Vagina (tissue), 2 donors: Measurements from ENCODE around the gene ABCA13. TPM values are rescaled to one million over a fixed set of nuclear protein-coding genes. Genes with fewer than 3 reads are reported as not detected.
"Not testable (repeated sequence)": the region's sequence is repeated elsewhere in the genome, so short reads cannot be mapped to it uniquely, and the experiment has no call there.

ENCODE experiments used
- DNase-seq, 2 donors: peaks; one replicate each; pipeline ENCODE4 v3.0.0-alpha.2; 2017; ENCODE audit errors: extremely low spot score in 2 of 2
- H3K27ac ChIP-seq: fragments of 200-600 bp; sonication (generic); one replicate; pipeline ENCODE4 v1.5.1; 2019
- H3K27me3 ChIP-seq: fragments of 200-600 bp; sonication (generic); one replicate; pipeline ENCODE4 v1.5.1; 2019
- H3K36me3 ChIP-seq, 2 donors: fragments of 200-600 bp; sonication (generic); one replicate each; pipeline ENCODE4 v1.5.1; 2017 to 2019
- H3K4me1 ChIP-seq: fragments of 200-600 bp; sonication (generic); one replicate; pipeline ENCODE4 v1.5.1; 2019
- H3K4me3 ChIP-seq, 2 donors: fragments of 200-600 bp; sonication (generic); 1 replicate in 1 of 2; 2 replicates in 1 of 2; pipeline ENCODE4 v1.5.1; 2016 to 2019
- H3K9me3 ChIP-seq: fragments of 200-600 bp; sonication (generic); one replicate; pipeline ENCODE4 v1.5.1; 2019
- POLR2A ChIP-seq, 2 donors: fragments of 450-650 bp; IDR thresholded peaks; one replicate each; pipeline ENCODE4 v1.6.1; 2017; ENCODE audit warnings: antibody characterized with exemption in 2 of 2, mild to moderate bottlenecking in 2 of 2, moderate library complexity in 2 of 2
- POLR2AphosphoS5 ChIP-seq, 2 donors: sonication (generic); formaldehyde crosslinking; IDR thresholded peaks; one replicate each; pipeline ENCODE4 v1.9.0; 2017; ENCODE audit warnings: antibody characterized with exemption in 2 of 2, mild to moderate bottlenecking in 2 of 2, low read depth in 1 of 2; ENCODE audit not compliant: insufficient read depth in 1 of 2
- intact Hi-C: fragments of 100-400 bp; cut with DNase I; formaldehyde crosslinking; loops from one replicate; pipeline ENCODE4 v1.15.1; 2023
- total RNA-seq: library from RNA; depleted of rRNA; stranded (reverse); fragments of >200 nt; gene quantifications from one replicate; pipeline ENCODE4 v1.2.3, GENCODE V29; 2016
- TF ChIP-seq, protein P1 (sequence below), 3 experiments: fragments of 450-650 bp in 2 of 3; fragments of 200-600 bp in 1 of 3; sonication (generic) in 1 of 3; IDR thresholded peaks; one replicate each; pipeline ENCODE4 v1.5.1; 2017 to 2019; ENCODE audit warnings: antibody characterized with exemption in 3 of 3, mild to moderate bottlenecking in 2 of 3, moderate library complexity in 2 of 3

Gene ABCA13
- total RNA-seq, 1 donor from 2014 or later, result under 0.01 TPM

DNA sequence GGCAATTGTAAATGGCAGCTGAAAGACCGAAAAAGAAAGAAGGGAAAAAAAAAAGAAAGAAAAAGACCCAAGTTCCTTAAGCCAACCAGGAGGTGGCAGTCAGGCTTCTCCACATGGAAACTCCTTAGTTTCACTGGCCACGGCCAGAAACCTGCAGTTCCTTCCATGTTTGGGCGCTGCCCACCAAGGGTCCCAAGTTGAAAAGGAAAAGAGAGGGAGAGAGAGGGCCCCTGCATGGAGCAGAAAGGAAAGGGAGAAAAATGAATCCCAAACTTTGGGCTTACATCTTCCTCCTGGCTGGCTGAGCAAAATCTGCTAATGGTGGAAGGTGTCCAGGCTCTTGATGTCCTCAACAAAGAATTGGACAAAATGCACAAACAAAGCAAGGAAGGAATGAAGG, 31.8 kb upstream of the ABCA13 start:
- H3K4me1 ChIP-seq, result no peaks in the 10 kb centered on the region
- DNase-seq, result no peak
- TF ChIP-seq POLR2A (IDR thresholded peaks at IDR 0.05), result no peak
- no peak for TF ChIP-seq POLR2AphosphoS5 (IDR thresholded peaks at IDR 0.05; ENCODE audit: insufficient read depth in 1 of 2, low read depth in 1 of 2)
- TF ChIP-seq, protein P1, sequence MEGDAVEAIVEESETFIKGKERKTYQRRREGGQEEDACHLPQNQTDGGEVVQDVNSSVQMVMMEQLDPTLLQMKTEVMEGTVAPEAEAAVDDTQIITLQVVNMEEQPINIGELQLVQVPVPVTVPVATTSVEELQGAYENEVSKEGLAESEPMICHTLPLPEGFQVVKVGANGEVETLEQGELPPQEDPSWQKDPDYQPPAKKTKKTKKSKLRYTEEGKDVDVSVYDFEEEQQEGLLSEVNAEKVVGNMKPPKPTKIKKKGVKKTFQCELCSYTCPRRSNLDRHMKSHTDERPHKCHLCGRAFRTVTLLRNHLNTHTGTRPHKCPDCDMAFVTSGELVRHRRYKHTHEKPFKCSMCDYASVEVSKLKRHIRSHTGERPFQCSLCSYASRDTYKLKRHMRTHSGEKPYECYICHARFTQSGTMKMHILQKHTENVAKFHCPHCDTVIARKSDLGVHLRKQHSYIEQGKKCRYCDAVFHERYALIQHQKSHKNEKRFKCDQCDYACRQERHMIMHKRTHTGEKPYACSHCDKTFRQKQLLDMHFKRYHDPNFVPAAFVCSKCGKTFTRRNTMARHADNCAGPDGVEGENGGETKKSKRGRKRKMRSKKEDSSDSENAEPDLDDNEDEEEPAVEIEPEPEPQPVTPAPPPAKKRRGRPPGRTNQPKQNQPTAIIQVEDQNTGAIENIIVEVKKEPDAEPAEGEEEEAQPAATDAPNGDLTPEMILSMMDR (IDR thresholded peaks at IDR 0.05), result no peak
- intact Hi-C loops, result no loop called here
- H3K27ac ChIP-seq, result no peak overlapping the region
- H3K9me3 ChIP-seq, result no peaks in the 10 kb centered on the region
- no peaks in the 10 kb centered on the region for H3K36me3 ChIP-seq
- H3K27me3 ChIP-seq, result no peaks in the 10 kb centered on the region
- no peak overlapping the region for H3K4me3 ChIP-seq

GRCh38 chr7:48140001-48140681, 31.1 kb upstream of the ABCA13 start:
- intact Hi-C loops, result no loop called here
- H3K4me3 ChIP-seq, result no peak overlapping the region
- no peaks in the 10 kb centered on the region for H3K4me1 ChIP-seq
- no peaks in the 10 kb centered on the region for H3K9me3 ChIP-seq
- H3K36me3 ChIP-seq, result no peaks in the 10 kb centered on the region
- DNase-seq, result no peak
- TF ChIP-seq POLR2AphosphoS5 (IDR thresholded peaks at IDR 0.05; ENCODE audit: insufficient read depth in 1 of 2, low read depth in 1 of 2) (no peak), POLR2A (IDR thresholded peaks at IDR 0.05) (no peak)
- TF ChIP-seq, protein P1 (IDR thresholded peaks at IDR 0.05), result no peak
- H3K27me3 ChIP-seq, result no peaks in the 10 kb centered on the region
- no peak overlapping the region for H3K27ac ChIP-seq

GRCh38 chr7:48141521-48141920, 29.7 kb upstream of the ABCA13 start:
- H3K9me3 ChIP-seq, result no peaks in the 10 kb centered on the region
- no peak overlapping the region for H3K4me3 ChIP-seq
- TF ChIP-seq POLR2A (IDR thresholded peaks at IDR 0.05) (no peak), POLR2AphosphoS5 (IDR thresholded peaks at IDR 0.05; ENCODE audit: insufficient read depth in 1 of 2, low read depth in 1 of 2) (no peak)
- TF ChIP-seq, protein P1 (IDR thresholded peaks at IDR 0.05), result no peak
- H3K27ac ChIP-seq, result no peak overlapping the region
- intact Hi-C loops, result no loop called here
- no peak for DNase-seq
- H3K36me3 ChIP-seq, result no peaks in the 10 kb centered on the region
- no peaks in the 10 kb centered on the region for H3K4me1 ChIP-seq
- H3K27me3 ChIP-seq, result no peaks in the 10 kb centered on the region

GRCh38 chr7:48144291-48144768, 26.9 kb upstream of the ABCA13 start:
- DNase-seq, result no peak
- Histone ChIP-seq H3K27me3 (no peaks in the 10 kb centered on the region), H3K9me3 (no peaks in the 10 kb centered on the region), H3K4me3 (no peak overlapping the region), H3K36me3 (no peaks in the 10 kb centered on the region), H3K27ac (no peak overlapping the region), H3K4me1 (no peaks in the 10 kb centered on the region)
- TF ChIP-seq POLR2AphosphoS5 (IDR thresholded peaks at IDR 0.05; ENCODE audit: insufficient read depth in 1 of 2, low read depth in 1 of 2) (no peak), POLR2A (IDR thresholded peaks at IDR 0.05) (no peak)
- TF ChIP-seq, protein P1 (IDR thresholded peaks at IDR 0.05), result no peak
- intact Hi-C loops, result no loop called here

DNA sequence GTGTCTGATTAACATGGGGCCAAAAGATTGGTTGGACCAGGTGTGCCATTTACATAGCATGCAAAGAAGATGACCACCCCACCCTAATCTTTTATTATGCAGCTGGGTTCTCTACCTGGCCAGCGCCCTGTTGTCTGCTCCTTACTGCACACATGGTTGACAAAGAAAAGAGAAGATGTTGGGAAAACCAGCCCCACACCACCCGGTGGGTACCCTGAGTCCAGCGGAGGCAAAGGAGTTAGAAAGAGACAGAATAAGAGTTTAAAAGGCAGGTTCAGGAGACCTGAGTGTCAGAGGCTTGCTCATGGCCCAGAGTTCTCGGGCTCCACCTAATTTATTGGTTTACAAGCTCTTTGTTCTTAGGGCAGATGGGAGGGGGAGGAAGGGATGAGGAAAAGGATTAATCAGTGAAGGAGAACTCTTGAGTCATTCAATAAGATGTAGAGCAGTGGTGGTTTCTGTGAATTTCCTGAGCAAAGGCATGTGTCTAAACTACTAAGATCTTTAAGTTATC, 24.1 kb upstream of the ABCA13 start:
- Histone ChIP-seq H3K4me1 (no peaks in the 10 kb centered on the region), H3K27ac (no peak overlapping the region), H3K36me3 (no peaks in the 10 kb centered on the region), H3K9me3 (no peaks in the 10 kb centered on the region), H3K4me3 (no peak overlapping the region), H3K27me3 (no peaks in the 10 kb centered on the region)
- TF ChIP-seq POLR2AphosphoS5 (IDR thresholded peaks at IDR 0.05; ENCODE audit: insufficient read depth in 1 of 2, low read depth in 1 of 2), result no peak
- no peak for TF ChIP-seq POLR2A (IDR thresholded peaks at IDR 0.05)
- TF ChIP-seq, protein P1 (IDR thresholded peaks at IDR 0.05), result no peak
- intact Hi-C loops, result no loop called here
- DNase-seq, result no peak

DNA sequence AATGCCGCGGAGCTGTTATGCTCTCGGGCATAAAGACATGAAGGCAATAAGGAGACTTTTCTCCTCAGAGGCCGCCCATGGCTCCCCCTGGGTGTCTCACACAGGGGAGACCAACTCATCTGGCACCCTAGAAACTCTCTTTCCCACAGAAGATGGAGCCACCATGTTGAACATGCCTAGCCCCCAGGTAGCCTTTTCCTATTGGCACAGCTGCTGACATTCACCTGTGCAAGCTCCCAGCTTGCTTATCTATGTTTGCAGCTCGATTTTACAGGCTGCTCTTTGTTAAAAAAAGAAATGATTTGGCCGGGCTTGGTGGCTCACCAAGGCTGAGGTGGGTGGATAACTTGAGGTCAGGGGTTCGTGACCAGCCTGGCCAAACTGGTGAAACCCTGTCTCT, 23.6 kb upstream of the ABCA13 start:
- H3K36me3 ChIP-seq, H3K27me3 ChIP-seq, H3K9me3 ChIP-seq, intact Hi-C loops, H3K27ac ChIP-seq, H3K4me3 ChIP-seq, DNase-seq, H3K4me1 ChIP-seq: not testable (repeated sequence)
